ENCODE measurements around the gene TET3.

The TET3 gene

DNA sequence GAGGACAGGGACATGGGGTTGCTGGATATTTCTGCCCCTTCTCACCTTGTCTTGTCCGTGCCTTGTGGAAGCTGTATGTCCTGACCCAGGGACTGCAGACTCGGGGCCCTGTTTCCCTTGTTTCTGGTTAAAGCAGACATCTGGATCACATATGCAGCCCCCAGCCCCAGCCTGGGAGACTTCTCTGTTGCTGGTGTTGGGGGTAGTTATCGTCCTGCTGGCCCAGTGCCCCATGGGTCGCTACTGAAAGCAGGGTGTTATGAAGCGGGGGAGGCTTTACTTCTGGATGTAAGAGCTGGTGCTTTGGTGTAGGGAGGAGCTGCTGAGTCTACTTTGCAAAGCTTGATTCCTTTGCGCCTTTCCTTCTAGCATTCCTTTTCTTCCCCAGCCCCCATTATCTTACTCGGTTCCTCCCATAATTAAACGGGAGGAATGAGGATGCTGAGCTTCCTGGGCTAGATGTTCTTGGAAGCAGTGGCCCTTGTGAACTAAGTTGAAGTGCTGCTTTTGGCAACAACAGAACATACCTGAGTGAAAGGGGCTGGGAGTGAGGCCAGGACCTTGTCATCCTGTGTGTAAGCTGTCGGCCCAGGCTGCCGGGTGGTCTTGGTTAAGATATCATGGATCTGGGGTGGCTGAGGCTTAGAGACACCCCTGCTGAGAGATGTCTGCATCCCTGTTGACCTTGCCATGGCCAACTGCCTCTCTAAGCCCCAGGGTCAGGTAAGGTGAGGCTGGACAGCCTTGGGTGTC, 3.4 kb downstream of the TET3 start:
- no peak for DNase-seq

- DNase-seq, result no peak
These were observed 5.3 kb downstream of the TET3 start for GRCh38 chr2:73989972-73990371.

GRCh38 chr2:73990531-73990930, 5.8 kb downstream of the TET3 start:
- DNase-seq, result no peak

- no peak for DNase-seq
These were observed 7.3 kb downstream of the TET3 start for GRCh38 chr2:73992036-73992435.

- DNase-seq, result no peak
These were observed 8.7 kb downstream of the TET3 start for GRCh38 chr2:73993376-73993775.

DNA sequence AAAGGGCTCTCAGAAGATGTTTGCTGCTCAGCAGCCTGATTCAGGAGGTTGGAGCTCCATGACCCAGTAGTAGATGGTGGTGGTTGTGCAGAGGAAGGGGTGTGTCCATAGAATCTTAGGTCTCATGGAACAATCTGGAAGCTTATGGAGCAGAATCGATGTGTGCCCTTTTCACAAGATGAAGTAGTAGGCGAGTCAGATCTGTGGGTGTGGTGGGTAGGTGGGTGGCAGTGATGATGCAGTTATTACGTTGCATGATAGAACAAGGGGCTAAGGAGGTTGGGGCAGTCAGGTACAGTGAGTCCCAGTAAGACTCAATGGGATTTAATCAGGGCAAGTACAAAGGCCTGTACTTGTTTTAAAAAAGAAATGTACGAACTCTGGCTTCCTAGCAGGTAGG, 9.1 kb downstream of the TET3 start:
- no peak for DNase-seq

- no peak for DNase-seq
These were observed 9.6 kb downstream of the TET3 start for GRCh38 chr2:73994178-73994831.

GRCh38 chr2:73995810-73996209, 11.1 kb downstream of the TET3 start:
- DNase-seq, result no peak

GRCh38 chr2:73997813-73998212, 13.1 kb downstream of the TET3 start:
- DNase-seq, result no peak

DNA sequence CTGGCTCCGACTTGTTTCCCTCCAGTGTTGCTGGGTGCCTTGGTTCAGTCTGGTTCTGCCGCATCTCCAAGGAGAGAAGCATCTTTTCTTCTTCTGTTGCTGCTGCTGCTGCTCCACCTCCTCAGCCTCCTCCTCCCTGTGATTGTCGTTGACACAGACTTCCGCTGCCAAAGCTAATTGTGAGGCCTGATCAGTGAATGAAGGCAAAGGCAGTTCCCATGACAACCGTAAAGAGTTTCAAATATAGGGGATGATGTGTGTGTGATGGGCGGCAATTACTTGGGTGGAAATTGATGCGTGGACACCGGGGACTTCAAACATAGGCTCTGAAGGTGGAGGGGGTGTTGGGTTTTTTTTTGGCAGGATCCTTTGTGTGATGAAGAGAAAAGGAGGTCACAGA, 13.7 kb downstream of the TET3 start:
- peak; percentile 23 to 64 for DNase-seq

GRCh38 chr2:73998933-73999332, 14.2 kb downstream of the TET3 start:
- DNase-seq, result no peak

DNA sequence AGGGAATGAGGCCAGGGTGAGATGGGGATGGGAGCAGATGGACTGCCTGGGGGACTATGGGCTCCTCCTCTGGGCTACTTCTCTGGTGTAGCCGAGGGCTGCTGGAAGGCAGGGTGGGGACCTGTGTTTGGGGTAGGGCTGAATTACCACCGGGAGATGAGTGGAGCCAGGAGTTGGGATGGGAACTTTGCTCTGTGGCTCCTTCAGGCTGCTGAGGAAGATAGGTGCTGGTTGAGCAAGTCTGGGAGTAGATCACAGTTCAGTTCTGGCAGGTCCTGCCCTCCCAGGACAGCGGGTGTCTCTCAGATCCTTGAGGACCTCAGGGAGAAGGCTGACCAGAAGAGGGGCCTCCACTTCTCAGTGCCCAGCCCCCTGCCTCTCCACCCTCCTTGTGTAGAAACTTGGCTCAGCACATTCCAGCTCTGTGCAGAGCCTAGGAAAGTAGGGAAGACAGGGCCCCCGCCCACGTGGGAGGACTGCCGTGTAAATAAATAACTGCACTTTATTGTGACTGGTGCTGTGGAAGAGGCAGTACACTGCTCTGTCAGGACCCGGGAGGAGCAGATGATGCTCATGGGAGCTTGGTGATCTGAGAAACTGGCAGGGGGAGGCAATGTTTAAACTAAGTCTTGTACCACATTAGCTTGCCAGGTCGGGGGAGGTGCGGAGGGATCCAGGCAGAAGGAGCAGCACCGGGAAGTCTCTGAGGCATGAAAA, 15.3 kb downstream of the TET3 start:
- DNase-seq, result no peak

- no peak for DNase-seq
These were observed 16.0 kb downstream of the TET3 start for GRCh38 chr2:74000666-74001065.

DNA sequence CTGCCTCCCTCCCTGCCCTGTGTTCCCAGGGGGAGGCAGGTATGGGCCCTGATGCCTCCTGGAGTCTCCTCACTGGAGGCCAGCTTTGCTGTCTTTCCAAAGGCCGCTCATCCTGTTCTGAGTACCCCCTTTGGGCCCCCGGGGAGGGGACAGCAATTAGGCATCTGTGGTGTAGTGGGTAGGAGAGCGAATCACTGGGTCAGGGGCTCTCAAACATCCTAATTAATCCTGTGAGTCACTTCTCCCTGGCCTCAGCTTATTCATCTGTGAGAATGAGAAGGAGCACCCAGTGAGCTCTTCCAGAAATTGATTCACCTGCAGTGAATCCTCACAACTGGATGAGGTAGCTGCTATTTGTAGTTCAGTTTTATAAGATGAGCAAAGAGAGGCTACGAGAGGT, 16.4 kb downstream of the TET3 start:
- DNase-seq, result no peak

GRCh38 chr2:74001781-74002504, 17.2 kb downstream of the TET3 start:
- no peak for DNase-seq

- peak; percentile 70 to 84 for DNase-seq
These were observed 18.1 kb downstream of the TET3 start for GRCh38 chr2:74002505-74003421.

GRCh38 chr2:74003494-74004211, 18.9 kb downstream of the TET3 start:
- no peak for DNase-seq

GRCh38 chr2:74004212-74005182, 19.8 kb downstream of the TET3 start:
- no peak for DNase-seq

- no peak for DNase-seq
These were observed 21.1 kb downstream of the TET3 start for GRCh38 chr2:74005786-74006185.

DNA sequence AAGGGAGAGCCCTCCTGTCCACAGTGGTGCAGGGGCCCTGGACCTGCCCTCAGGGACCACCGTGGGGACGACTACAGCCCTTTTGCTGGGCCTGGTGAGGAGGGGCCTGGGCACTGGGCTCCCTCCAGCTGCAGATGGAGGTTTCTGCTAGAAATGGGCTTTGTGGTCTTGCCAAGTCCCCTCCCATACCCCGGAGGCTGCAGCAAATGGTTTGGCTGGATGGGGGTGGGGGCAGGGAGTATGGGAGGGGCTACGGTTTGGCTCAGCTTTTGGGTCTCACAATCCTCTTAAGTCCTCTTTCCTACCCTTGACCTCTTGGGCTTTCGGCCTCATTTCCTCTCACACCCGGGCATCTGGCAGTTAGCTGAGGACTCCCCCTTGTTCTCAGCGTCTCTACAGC, 21.7 kb downstream of the TET3 start:
- DNase-seq, result no peak

All from CD4-positive, alpha-beta T cell treated with Interferon alpha-2 for 1 hour (primary cell).